Endodermal cell (in vitro differentiated cells): ENCODE data around the gene SND1. TPM values are rescaled to one million over a fixed set of nuclear protein-coding genes. Genes with fewer than 3 reads are reported as not detected.
"Not testable (repeated sequence)": the region's sequence is repeated elsewhere in the genome, so short reads cannot be mapped to it uniquely, and the experiment has no call there.

Experiments
- DNase-seq: peaks from one replicate; pipeline ENCODE4 v3.0.0-alpha.2; 2017
- H3K27ac ChIP-seq: 2 replicates; pipeline ENCODE4 v1.5.1; 2013; ENCODE audit warnings: mild to moderate bottlenecking, low read depth, low read length, moderate library complexity
- H3K27me3 ChIP-seq: 2 replicates; pipeline ENCODE4 v1.6.1; 2013; ENCODE audit warnings: mild to moderate bottlenecking, low read length, moderate library complexity; ENCODE audit not compliant: insufficient read depth, control insufficient read depth, poor library complexity, severe bottlenecking
- H3K36me3 ChIP-seq: 2 replicates; pipeline ENCODE4 v1.7.0; 2013; ENCODE audit warnings: mild to moderate bottlenecking, low read length, moderate library complexity; ENCODE audit not compliant: control insufficient read depth, insufficient read depth
- H3K4me1 ChIP-seq: one replicate; pipeline ENCODE4 v1.7.0; 2013; ENCODE audit warnings: low read length; ENCODE audit not compliant: control insufficient read depth, insufficient read depth
- H3K4me3 ChIP-seq: 2 replicates; pipeline ENCODE4 v1.5.1; 2013; ENCODE audit warnings: mild to moderate bottlenecking, low read length, moderate library complexity
- H3K9ac ChIP-seq: 2 replicates; pipeline ENCODE4 v1.6.1; 2013; ENCODE audit warnings: mild to moderate bottlenecking, low read length, moderate library complexity; ENCODE audit not compliant: poor library complexity, severe bottlenecking; ENCODE audit errors: extremely low read depth
- H3K9me3 ChIP-seq: 2 replicates; pipeline ENCODE4 v1.6.1; 2013; ENCODE audit warnings: mild to moderate bottlenecking, low read length, moderate library complexity; ENCODE audit not compliant: control insufficient read depth
- H3K27ac Mint-ChIP-seq: 2 replicates; pipeline ENCODE4 v1.8.0; 2020; ENCODE audit warnings: mixed read lengths
- H3K27me3 Mint-ChIP-seq: 2 replicates; pipeline ENCODE4 v1.8.0; 2021; ENCODE audit warnings: mild to moderate bottlenecking, mixed read lengths; ENCODE audit not compliant: insufficient read depth
- H3K36me3 Mint-ChIP-seq: 2 replicates; pipeline ENCODE4 v1.8.0; 2020; ENCODE audit warnings: low read depth, mixed read lengths
- H3K4me1 Mint-ChIP-seq: 2 replicates; pipeline ENCODE4 v1.8.0; 2020; ENCODE audit warnings: mixed read lengths
- H3K4me3 Mint-ChIP-seq: 2 replicates; pipeline ENCODE4 v1.8.0; 2020; ENCODE audit warnings: mild to moderate bottlenecking, moderate library complexity, mixed read lengths
- H3K9me3 Mint-ChIP-seq: 2 replicates; pipeline ENCODE4 v1.8.0; 2020; ENCODE audit warnings: mild to moderate bottlenecking, mixed read lengths
- CTCF ChIP-seq: fragments of 200-600 bp; sonication (generic); conservative IDR thresholded peaks from 2 replicates; pipeline ENCODE4 v1.5.0; 2021; ENCODE audit warnings: antibody characterized with exemption, mild to moderate bottlenecking
- WGBS, 2 experiments: methylation state at CpG; one replicate each; pipeline versions ENCODE4 v1.1.5 to v1.1.7; 2013; ENCODE audit warnings: missing lambda C conversion rate in 2 of 2, mixed read lengths in 1 of 2; ENCODE audit not compliant: insufficient coverage in 1 of 2, insufficient read length in 1 of 2; 5-methylcytosine and 5-hydroxymethylcytosine counted together
- total RNA-seq, 2 donors: library from RNA; stranded (reverse); fragmentation: NEBNext Ultra II Directional in 1 of 2; extraction: Animal tissue kit (Norgen Biotek cat#: 25700) in 1 of 2; gene quantifications; 2 replicates in 1 of 2; 3 replicates in 1 of 2; pipeline ENCODE4 v1.2.1, GENCODE V29; 2021

Gene SND1
- total RNA-seq, 2 donors from 2014 or later = 240 to 267 TPM

GRCh38 chr7:127900732-127901685 is 249.0 kb downstream of the SND1 start:
- peak overlapping the region; percentile 36 for H3K27ac ChIP-seq
- no peaks in the 10 kb centered on the region for H3K27me3 ChIP-seq
- peak; percentile 70 for DNase-seq
- WGBS, 2 experiments = 14 to 58% methylated on average over 2 to 5 of the region's 5 CpGs
- H3K36me3 Mint-ChIP-seq = peaks cover 2% of the 10 kb centered on the region
- no peaks in the 10 kb centered on the region for H3K9me3 Mint-ChIP-seq
- no peaks in the 10 kb centered on the region for H3K9me3 ChIP-seq
- no peak overlapping the region for H3K9ac ChIP-seq
- H3K4me1 Mint-ChIP-seq = peaks cover 53% of the 10 kb centered on the region
- H3K36me3 ChIP-seq = peaks cover 35% of the 10 kb centered on the region
- peaks cover 31% of the 10 kb centered on the region for H3K4me1 ChIP-seq
- H3K4me3 ChIP-seq = no peak overlapping the region
- H3K27me3 Mint-ChIP-seq = no peaks in the 10 kb centered on the region
- H3K27ac Mint-ChIP-seq = peak overlapping the region; percentile 60
- H3K4me3 Mint-ChIP-seq = no peak overlapping the region
- TF ChIP-seq CTCF = no peak

DNA sequence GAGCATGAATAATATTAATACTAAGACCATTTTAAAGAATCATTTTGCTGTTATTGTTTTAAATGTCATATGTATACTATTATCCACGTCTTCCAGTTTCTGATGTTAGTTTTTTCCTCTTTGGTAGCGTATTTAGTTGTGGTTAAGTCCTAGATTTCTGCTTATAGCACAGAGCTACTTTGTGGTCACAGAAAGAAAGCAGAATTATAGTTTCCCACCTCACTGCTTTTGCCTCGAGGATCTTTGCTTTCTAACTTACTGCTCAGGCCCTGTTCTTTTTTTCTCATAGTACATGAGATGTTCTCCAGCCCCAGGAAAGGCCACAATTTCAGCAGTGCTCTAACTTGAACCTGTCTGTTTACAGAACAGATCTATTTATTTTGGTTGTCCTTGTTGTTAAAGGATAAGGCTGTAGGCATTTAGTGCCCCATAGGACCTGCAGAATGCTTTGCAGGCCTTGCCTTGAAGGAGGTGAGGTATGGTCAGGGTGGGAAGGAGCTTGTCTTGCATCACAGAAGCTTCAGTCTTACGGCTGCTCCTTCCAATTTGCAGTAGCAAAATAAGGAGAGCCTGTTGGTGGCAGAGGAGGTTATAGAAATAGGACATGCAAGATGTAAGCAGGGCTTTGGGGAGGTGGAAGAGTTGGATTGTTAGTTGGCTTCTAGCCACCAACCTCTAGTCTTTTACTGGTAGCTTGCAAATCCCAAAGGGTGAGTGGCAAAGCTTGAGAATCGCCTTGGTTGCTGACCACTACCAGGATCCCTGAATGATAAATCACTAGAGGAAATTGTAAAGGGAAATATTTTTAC is 250.1 kb downstream of the SND1 start:
- Histone ChIP-seq H3K4me1 (peaks cover 27% of the 10 kb centered on the region), H3K27ac (no peak overlapping the region), H3K9ac (no peak overlapping the region), H3K4me3 (no peak overlapping the region), H3K27me3 (no peaks in the 10 kb centered on the region), H3K9me3 (no peaks in the 10 kb centered on the region), H3K36me3 (peaks cover 41% of the 10 kb centered on the region)
- WGBS, 2 experiments = 93 to 100% methylated on average over 2 to 5 of the region's 5 CpGs
- no peaks in the 10 kb centered on the region for H3K9me3 Mint-ChIP-seq
- no peak overlapping the region for H3K27ac Mint-ChIP-seq
- peaks cover 5% of the 10 kb centered on the region for H3K36me3 Mint-ChIP-seq
- no peak overlapping the region for H3K4me3 Mint-ChIP-seq
- no peak for TF ChIP-seq CTCF
- peaks cover 53% of the 10 kb centered on the region for H3K4me1 Mint-ChIP-seq
- H3K27me3 Mint-ChIP-seq = no peaks in the 10 kb centered on the region
- DNase-seq = no peak

DNA sequence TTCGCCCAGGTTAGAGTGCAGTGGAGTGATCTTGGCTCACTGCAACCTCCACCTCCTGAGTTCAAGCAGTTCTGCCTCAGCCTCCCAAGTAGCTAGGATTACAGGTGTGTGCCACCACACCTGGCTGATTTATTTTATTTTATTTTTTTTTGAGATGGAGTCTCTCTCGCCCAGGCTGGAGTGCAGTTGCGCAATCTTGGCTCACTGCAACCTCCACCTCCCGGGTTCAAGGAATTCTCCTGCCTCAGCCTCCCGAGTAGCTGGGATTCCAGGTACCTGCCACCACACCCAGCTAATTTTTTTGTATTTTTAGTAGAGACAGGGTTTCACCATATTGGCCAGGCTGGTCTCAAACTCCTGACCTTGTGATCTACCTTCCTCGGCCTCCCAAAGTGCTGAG is 250.8 kb downstream of the SND1 start:
- H3K27ac ChIP-seq, H3K27me3 Mint-ChIP-seq, H3K27ac Mint-ChIP-seq, H3K27me3 ChIP-seq, H3K9me3 Mint-ChIP-seq, DNase-seq, H3K4me3 ChIP-seq, H3K36me3 Mint-ChIP-seq, H3K9me3 ChIP-seq, H3K9ac ChIP-seq, H3K4me3 Mint-ChIP-seq: not testable (repeated sequence)
- Histone ChIP-seq H3K4me1 (peaks cover 27% of the 10 kb centered on the region), H3K36me3 (peaks cover 37% of the 10 kb centered on the region)
- 93 to 97% methylated on average over 5 to 6 of the region's 6 CpGs for WGBS, 2 experiments
- peaks cover 53% of the 10 kb centered on the region for H3K4me1 Mint-ChIP-seq
